Hematopoietic multipotent progenitor cell treated with erythropoietin and hydrocortisone succinate and interleukin-3 and kit ligand, for 4 days (in vitro differentiated cells): ENCODE results near the gene GOLGA6L1.
"Not testable (repeated sequence)": the region's sequence is repeated elsewhere in the genome, so short reads cannot be mapped to it uniquely, and the experiment has no call there.

ENCODE experiments used
- DNase-seq: peaks from one replicate; pipeline ENCODE4 v3.0.0-alpha.2; 2015

The GOLGA6L1 gene, protein sequence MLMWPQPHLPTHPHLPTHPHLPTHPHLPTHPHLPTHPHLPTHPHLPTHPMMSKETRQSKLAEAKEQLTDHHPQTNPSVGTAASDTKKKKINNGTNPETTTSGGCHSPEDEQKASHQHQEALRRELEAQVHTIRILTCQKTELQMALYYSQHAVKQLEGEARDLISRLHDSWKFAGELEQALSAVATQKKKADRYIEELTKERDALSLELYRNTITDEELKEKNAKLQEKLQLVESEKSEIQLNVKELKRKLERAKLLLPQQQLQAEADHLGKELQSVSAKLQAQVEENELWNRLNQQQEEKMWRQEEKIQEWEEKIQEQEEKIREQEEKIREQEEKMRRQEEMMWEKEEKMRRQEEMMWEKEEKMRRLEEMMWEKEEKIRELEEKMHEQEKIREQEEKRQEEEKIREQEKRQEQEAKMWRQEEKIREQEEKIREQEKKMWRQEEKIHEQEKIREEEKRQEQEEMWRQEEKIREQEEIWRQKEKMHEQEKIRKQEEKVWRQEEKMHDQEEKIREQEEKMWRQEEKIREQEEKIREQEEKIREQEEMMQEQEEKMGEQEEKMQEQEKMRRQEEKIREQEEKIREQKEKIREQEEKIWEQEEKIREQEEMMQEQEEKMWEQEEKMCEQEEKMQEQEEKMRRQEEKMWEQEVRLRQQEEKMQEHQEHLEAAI

DNA sequence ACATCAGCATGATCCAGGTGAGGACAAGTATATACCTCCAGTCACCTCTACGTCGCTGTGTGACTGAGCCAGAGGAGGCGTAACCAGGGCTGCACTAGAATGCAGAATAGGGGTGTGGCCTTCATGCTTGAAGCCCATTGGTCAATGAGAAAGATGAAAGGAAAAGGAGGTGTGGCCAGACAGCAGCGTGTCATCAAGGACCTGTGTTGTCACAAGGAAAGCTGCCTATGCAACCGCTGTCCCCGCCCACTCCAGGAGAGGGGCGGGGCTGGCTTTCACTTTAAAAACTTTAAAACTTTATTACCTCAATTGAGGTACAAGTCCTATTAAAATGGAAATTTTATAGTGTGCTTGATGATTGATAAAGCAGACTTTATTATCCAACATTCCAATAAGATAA lies at the start of gene GOLGA6L1:
Gene GOLGA6L1, minus strand, starts transcription at position 101 of the 400 bp plus-strand sequence. Its CDS starts 91 bp downstream, at position 10.
- not testable (repeated sequence) for DNase-seq

GRCh38 chr15:23181201-23181600 lies 44.6 kb upstream of the GOLGA6L1 start:
- not testable (repeated sequence) for DNase-seq

GRCh38 chr15:23180547-23180927 lies 43.9 kb upstream of the GOLGA6L1 start:
- DNase-seq: not testable (repeated sequence)

DNA sequence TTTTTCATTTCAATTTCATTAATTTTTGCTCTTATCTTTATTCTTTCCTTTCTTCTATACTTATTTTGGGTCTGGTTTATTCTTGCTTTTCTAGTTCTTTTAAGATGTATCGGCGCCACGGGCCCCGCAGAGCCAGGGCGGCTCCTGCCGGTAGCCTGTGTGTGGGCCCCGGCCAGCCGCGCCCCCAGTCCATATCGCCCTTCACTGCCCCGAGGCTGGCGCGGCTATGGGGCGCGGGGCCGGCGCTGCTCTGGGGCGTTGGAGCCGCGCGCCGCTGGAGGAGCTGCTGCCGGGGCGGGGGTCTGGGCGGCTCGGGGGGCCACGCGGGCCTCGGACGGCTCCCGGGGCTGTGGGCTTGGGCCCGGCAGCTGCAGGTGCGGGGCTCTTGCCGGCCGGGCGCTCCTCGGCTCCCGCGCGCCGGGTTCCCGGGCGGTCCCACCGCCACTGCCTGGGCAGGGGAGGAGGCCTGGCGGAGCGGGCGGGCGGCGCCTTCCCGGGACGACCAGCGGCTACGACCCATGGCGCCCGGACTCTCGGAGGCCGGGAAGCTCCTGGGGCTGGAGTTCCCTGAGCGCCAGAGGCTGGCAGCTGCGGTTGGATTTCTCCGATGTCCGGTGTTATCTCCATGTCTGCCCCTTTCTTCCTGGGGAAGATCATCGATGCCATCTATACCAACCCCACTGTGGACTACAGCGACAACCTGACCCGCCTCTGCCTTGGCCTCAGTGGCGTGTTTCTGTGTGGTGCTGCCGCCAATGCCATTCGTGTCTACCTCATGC lies 43.3 kb upstream of the GOLGA6L1 start:
- peak; percentile 4 for DNase-seq

- not testable (repeated sequence) for DNase-seq
Observed at GRCh38 chr15:23176683-23177082, 40.1 kb upstream of the GOLGA6L1 start.

DNA sequence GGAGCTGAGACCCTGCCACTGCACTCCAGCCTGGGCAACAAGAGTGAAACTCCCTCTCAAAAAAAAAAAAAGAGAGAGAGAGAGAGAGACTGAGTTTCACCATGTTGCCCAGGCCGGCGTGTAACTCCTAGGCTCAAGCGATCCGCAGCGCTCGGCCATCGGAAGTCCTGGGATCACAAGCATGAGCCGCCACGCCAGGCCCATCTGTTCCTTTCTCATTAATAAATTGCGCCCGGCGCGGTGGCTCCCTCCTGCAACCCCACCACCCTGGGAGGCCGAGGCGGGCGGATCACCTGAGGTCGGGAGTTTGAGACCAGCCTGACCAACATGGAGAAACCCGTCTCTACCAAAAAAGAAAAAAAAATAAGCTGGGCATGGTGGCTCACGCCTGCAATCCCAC lies 39.0 kb upstream of the GOLGA6L1 start:
- DNase-seq: not testable (repeated sequence)

DNA sequence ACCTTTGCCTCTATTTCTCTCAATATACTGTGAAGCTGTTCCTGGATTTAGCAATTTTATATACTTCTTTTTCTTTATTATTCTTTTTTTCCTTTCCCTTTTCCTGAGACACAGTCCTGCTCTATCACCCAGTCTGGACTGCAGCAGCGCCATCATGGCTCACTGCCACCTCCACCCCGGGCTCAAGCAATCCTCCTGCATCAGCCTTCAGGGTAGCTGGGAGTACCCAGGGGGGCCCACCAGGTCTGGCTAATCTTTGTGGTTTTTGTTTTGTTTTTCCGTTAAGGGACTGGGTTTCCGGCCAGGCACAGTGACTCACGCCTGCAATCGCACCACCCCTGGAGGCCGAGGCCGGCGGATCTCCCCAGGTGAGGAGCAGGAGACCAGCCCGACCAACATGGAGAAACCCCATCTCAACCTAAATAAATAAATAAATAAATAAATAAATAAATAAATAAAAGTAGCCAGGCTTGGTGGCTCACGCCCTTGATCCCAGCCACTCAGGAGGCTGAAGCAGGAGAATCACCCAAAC lies 38.1 kb upstream of the GOLGA6L1 start:
- not testable (repeated sequence) for DNase-seq

DNA sequence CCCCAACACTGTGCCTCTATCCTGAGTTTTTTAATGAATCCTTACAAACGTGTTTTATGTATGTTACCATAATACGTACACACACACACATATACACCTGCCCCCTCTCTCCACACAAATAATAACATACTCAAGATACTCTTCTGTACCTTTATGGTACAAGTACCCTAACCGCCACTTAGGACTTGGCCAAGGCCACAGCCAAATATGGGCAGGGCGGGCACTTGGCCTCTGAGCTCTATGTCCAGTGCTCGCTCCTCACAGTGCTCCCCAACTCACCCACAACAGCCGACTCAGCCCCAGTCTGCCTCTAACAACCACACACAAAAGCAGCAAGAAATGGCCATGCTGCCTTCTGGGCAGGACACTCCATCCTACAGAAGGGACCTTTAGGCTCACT lies 3.8 kb downstream of the GOLGA6L1 start:
- DNase-seq: not testable (repeated sequence)

GRCh38 chr15:23118208-23118607 lies 18.4 kb downstream of the GOLGA6L1 start:
- no peak for DNase-seq

GRCh38 chr15:23095796-23096195 lies 40.8 kb downstream of the GOLGA6L1 start:
- DNase-seq: no peak

DNA sequence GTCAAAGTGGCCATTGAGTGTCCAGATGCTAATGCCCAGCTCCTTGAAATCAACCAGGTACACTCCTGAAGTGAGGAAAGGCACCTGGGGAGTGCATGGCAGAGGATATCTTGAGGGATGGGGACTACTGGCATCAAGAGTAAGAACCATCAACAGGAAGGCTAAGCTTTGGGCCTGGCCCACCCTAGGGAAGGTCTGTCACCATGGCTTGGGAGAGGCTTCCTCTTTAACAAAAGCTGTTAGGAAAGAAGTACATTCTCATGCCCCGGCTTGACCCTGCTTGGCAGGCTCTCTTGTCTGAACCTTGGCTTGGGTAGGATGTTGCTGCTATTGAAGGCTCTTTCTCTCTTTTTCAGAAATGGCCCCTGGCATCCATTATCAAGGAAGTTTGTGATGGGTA lies 53.5 kb downstream of the GOLGA6L1 start:
- DNase-seq: no peak

- not testable (repeated sequence) for DNase-seq
Observed at GRCh38 chr15:23081996-23082737, 54.5 kb downstream of the GOLGA6L1 start.

DNA sequence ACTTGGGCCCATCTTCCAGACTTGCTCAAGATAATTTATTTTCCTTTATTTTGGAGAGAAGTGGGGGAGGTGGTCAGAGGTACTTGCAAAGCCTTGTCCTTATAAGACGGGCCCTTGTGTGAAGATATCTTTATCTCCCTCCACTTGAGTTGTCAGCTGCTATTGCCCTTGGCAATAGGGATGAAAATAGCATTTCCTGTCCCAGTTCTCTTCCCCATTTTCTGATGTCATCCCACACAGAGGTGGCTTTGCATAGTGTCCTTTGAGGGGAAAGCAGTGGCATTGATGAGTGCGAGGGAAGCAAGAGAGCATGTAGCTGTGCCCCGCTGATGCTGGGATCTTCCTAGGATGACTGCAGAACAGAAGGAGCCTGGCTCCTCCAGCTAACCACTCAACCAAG lies 55.4 kb downstream of the GOLGA6L1 start:
- no peak for DNase-seq

DNA sequence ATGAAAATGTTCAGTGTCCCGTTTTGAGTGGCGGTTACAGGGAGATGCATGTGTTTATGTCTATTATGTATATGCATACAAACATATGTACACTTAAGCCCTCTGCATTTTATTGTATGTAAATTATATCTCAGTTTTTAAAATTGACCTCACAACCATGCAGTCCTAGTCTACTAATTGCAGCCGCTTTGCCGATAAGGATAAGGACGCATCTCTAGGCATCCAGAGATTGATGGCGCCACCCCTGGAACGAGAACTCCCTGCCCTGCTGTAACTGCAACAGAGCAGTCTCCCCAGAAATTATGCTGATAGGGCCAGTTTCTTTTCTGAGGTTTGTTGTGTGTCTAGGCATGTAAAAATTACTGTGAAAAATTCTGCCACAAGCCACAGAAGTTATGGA lies 56.9 kb downstream of the GOLGA6L1 start:
- no peak for DNase-seq
